Measurements from ENCODE around the gene FHL2. TPM values are rescaled to one million over a fixed set of nuclear protein-coding genes. Genes with fewer than 3 reads are reported as not detected.

The FHL2 gene
- total and polyA plus RNA-seq, 8 donors = 1.4 to 9.1 (median 3.9) TPM

- no peaks in the 10 kb centered on the region for H3K36me3 ChIP-seq
- 95 to 97% methylated on average over 4 of the region's 4 CpGs for WGBS, 2 donors
- H3K27ac ChIP-seq = peak overlapping the region in 1 of 4 donors; percentile 77
- ATAC-seq (no peak), FAIRE-seq (no peak), DNase-seq (no peak)
- H3K9me3 ChIP-seq = no peaks in the 10 kb centered on the region
- H3K27me3 ChIP-seq = no peaks in the 10 kb centered on the region
- intact Hi-C loops (cut with DNase I) = no loop called here
- no peak for TF ChIP-seq CTCF (IDR thresholded peaks at IDR 0.05)
- peak overlapping the region in 1 of 4 donors; percentile 57 for H3K4me3 ChIP-seq
- H3K4me1 ChIP-seq = peaks cover 0 to 23% (median 0%) of the 10 kb centered on the region in 3 donors
Measured at GRCh38 chr2:105330681-105331375, 68.0 kb downstream of the FHL2 start.

GRCh38 chr2:105329561-105330495 lies 69.0 kb downstream of the FHL2 start, which contains the start of gene TGFBRAP1:
Gene TGFBRAP1 (minus strand): TSS chr2:105329735. CDS start chr2:105308301, 21,434 bp downstream.
- intact Hi-C loops (cut with DNase I) = no loop called here
- ATAC-seq (peak; percentile 86 to 96 (median 86)), FAIRE-seq (no peak), DNase-seq (peak; percentile 33 to 84 (median 64))
- peaks cover 0 to 26% (median 0%) of the 10 kb centered on the region in 3 donors for H3K4me1 ChIP-seq
- 2 to 5% methylated on average over 49 to 101 of the region's 101 CpGs for WGBS, 2 donors
- no peaks in the 10 kb centered on the region for H3K36me3 ChIP-seq
- peak within 1 kb of the TSS; percentile 77 to 85 (median 84) for H3K27ac ChIP-seq
- no peaks in the 10 kb centered on the region for H3K9me3 ChIP-seq
- H3K27me3 ChIP-seq = no peaks in the 10 kb centered on the region
- no peak for TF ChIP-seq CTCF (IDR thresholded peaks at IDR 0.05)
- peak within 1 kb of the TSS; percentile 51 to 67 (median 60) for H3K4me3 ChIP-seq

GRCh38 chr2:105329197-105329554 lies 69.7 kb downstream of the FHL2 start:
- intact Hi-C loops (cut with DNase I) = no loop called here
- ATAC-seq (peak in 3 of 4 donors; percentile 21 to 32 (median 24)), DNase-seq (peak in 3 of 6 donors; percentile 20 to 54 (median 25)), FAIRE-seq (no peak)
- H3K36me3 ChIP-seq = no peaks in the 10 kb centered on the region
- H3K27ac ChIP-seq = peak overlapping the region; percentile 24 to 74 (median 56)
- H3K27me3 ChIP-seq = no peaks in the 10 kb centered on the region
- H3K4me3 ChIP-seq = peak overlapping the region; percentile 20 to 67 (median 48)
- H3K9me3 ChIP-seq = no peaks in the 10 kb centered on the region
- TF ChIP-seq CTCF (IDR thresholded peaks at IDR 0.05) = no peak
- H3K4me1 ChIP-seq = peaks cover 0 to 26% (median 0%) of the 10 kb centered on the region in 3 donors
- 0 to 1% methylated on average over 13 to 17 of the region's 17 CpGs for WGBS, 2 donors

- peak in 3 of 6 donors; percentile 18 to 31 (median 26) for DNase-seq
Measured at GRCh38 chr2:105328281-105329196, 70.3 kb downstream of the FHL2 start.

More at GRCh38 chr2:105328281-105329196, 70.3 kb downstream of the FHL2 start:
- peak; percentile 30 to 62 (median 46) for ATAC-seq
- no peaks in the 10 kb centered on the region for H3K27me3 ChIP-seq
- no peaks in the 10 kb centered on the region for H3K9me3 ChIP-seq
- no peak for FAIRE-seq
- TF ChIP-seq CTCF (IDR thresholded peaks at IDR 0.05) = no peak
- intact Hi-C loops (cut with DNase I) = no loop called here
- H3K4me3 ChIP-seq = peak overlapping the region; percentile 20 to 67 (median 48)
- peak overlapping the region; percentile 24 to 74 (median 56) for H3K27ac ChIP-seq
- 18% methylated on average over 16 of the region's 16 CpGs for WGBS, 2 donors
- no peaks in the 10 kb centered on the region for H3K36me3 ChIP-seq
- H3K4me1 ChIP-seq = peaks cover 0 to 26% (median 0%) of the 10 kb centered on the region in 3 donors
